ENCODE measurements around the gene IP6K2. TPM values are rescaled to one million over a fixed set of nuclear protein-coding genes. Genes with fewer than 3 reads are reported as not detected.

Gene IP6K2
- total RNA-seq, 5 donors from 2014 or later (not counting 1 experiment from before 2014, with no cell fraction given): 69.0 to 95.7 (median 77.6) TPM

GRCh38 chr3:48656061-48656840 lies 60.8 kb downstream of the IP6K2 start:
- POLR2A ChIA-PET: no interaction called here

GRCh38 chr3:48655606-48656005 lies 61.4 kb downstream of the IP6K2 start:
- ATAC-seq (replicated peaks in 1 of 4): peak; percentile 31 to 48 (median 40)
- 14% methylated on average over 15 of the region's 30 CpGs for WGBS (ENCODE audit: insufficient coverage)
- no peaks in the 10 kb centered on the region for H3K36me3 ChIP-seq (ENCODE audit: control insufficient read depth in 2 of 2, extremely low read depth in 1 of 2, insufficient read depth in 1 of 2, low read length in 1 of 2)
- Mint-ChIP-seq H3K27me3 (peaks cover 9 to 16% of the 10 kb centered on the region in 2 donors), H3K9me3 (no peaks in the 10 kb centered on the region), H3K36me3 (no peaks in the 10 kb centered on the region), H3K27ac (peak overlapping the region; percentile 66 to 84), H3K4me3 (peak overlapping the region; percentile 68 to 79 (median 72)), H3K4me1 (peaks cover 0 to 17% (median 11%) of the 10 kb centered on the region in 3 donors)
- POLR2A ChIA-PET: interaction anchor here in 1 of 2 donors (0.5 kb wide), 1 partner anchor 280 kb away, joined by 4 read pairs; no protein-coding TSS in a partner anchor
- peak overlapping the region; percentile 74 for H3K27ac ChIP-seq (ENCODE audit: low read length)
- H3K9me3 ChIP-seq: no peaks in the 10 kb centered on the region
- peaks cover 2 to 25% of the 10 kb centered on the region in 2 experiments for H3K27me3 ChIP-seq (replicated peaks in 1 of 2; ENCODE audit: control insufficient read depth in 2 of 2, extremely low read depth in 1 of 2, insufficient read depth in 2 of 2, low read length in 1 of 2)
- H3K4me1 ChIP-seq (ENCODE audit: control insufficient read depth in 1 of 2, extremely low read depth in 1 of 2, insufficient read depth in 2 of 2, low read length in 2 of 2): peaks cover 0 to 26% of the 10 kb centered on the region in 2 experiments
- CTCF ChIA-PET: no interaction called here
- H3K4me3 ChIP-seq (ENCODE audit: control insufficient read depth in 1 of 2, extremely low read depth in 1 of 2, low read length in 1 of 2): peak overlapping the region; percentile 27 to 52
- peak in 33 of 35 experiments; percentile 12 to 69 (median 46) for DNase-seq

More at GRCh38 chr3:48656061-48656840, 60.8 kb downstream of the IP6K2 start:
- Mint-ChIP-seq H3K27me3 (peaks cover 9 to 16% of the 10 kb centered on the region in 2 donors), H3K36me3 (no peaks in the 10 kb centered on the region), H3K27ac (peak overlapping the region in 1 of 2 donors; percentile 55), H3K9me3 (no peaks in the 10 kb centered on the region), H3K4me3 (peak overlapping the region; percentile 68 to 79 (median 72)), H3K4me1 (peaks cover 0 to 20% (median 11%) of the 10 kb centered on the region in 3 donors)
- ATAC-seq (replicated peaks in 1 of 4) (peak; percentile 80 to 90 (median 86)), DNase-seq (peak; percentile 70 to 93 (median 81))
- Histone ChIP-seq H3K27ac (ENCODE audit: low read length) (peak overlapping the region; percentile 74), H3K36me3 (ENCODE audit: control insufficient read depth in 2 of 2, extremely low read depth in 1 of 2, insufficient read depth in 1 of 2, low read length in 1 of 2) (no peaks in the 10 kb centered on the region), H3K9me3 (no peaks in the 10 kb centered on the region), H3K4me1 (ENCODE audit: control insufficient read depth in 1 of 2, extremely low read depth in 1 of 2, insufficient read depth in 2 of 2, low read length in 2 of 2) (peaks cover 0 to 31% of the 10 kb centered on the region in 2 experiments), H3K4me3 (ENCODE audit: control insufficient read depth in 1 of 2, extremely low read depth in 1 of 2, low read length in 1 of 2) (peak overlapping the region; percentile 46 to 52), H3K27me3 (replicated peaks in 1 of 2; ENCODE audit: control insufficient read depth in 2 of 2, extremely low read depth in 1 of 2, insufficient read depth in 2 of 2, low read length in 1 of 2) (peaks cover 2 to 31% of the 10 kb centered on the region in 2 experiments)
- CTCF ChIA-PET: interaction anchor here in 1 of 2 donors (0.6 kb wide), 1 partner anchor 497 kb away, joined by 3 read pairs; no protein-coding TSS in a partner anchor
- 7% methylated on average over 94 of the region's 94 CpGs for WGBS (ENCODE audit: insufficient coverage)

GRCh38 chr3:48655063-48655462 lies 62.0 kb downstream of the IP6K2 start:
- Mint-ChIP-seq H3K27ac (peak overlapping the region; percentile 66 to 84), H3K27me3 (peaks cover 7 to 13% of the 10 kb centered on the region in 2 donors), H3K4me1 (peaks cover 0 to 17% (median 11%) of the 10 kb centered on the region in 3 donors), H3K9me3 (no peaks in the 10 kb centered on the region), H3K4me3 (peak overlapping the region; percentile 68 to 79 (median 72)), H3K36me3 (no peaks in the 10 kb centered on the region)
- H3K36me3 ChIP-seq (ENCODE audit: control insufficient read depth in 2 of 2, extremely low read depth in 1 of 2, insufficient read depth in 1 of 2, low read length in 1 of 2): no peaks in the 10 kb centered on the region
- peak overlapping the region; percentile 74 for H3K27ac ChIP-seq (ENCODE audit: low read length)
- CTCF ChIA-PET: no interaction called here
- POLR2A ChIA-PET: interaction anchor here in 1 of 2 donors (0.5 kb wide), 1 partner anchor 281 kb away, joined by 4 read pairs; no protein-coding TSS in a partner anchor
- DNase-seq: no peak
- peaks cover 0 to 26% of the 10 kb centered on the region in 2 experiments for H3K4me1 ChIP-seq (ENCODE audit: control insufficient read depth in 1 of 2, extremely low read depth in 1 of 2, insufficient read depth in 2 of 2, low read length in 2 of 2)
- H3K9me3 ChIP-seq: no peaks in the 10 kb centered on the region
- 98% methylated on average over 6 of the region's 12 CpGs for WGBS (ENCODE audit: insufficient coverage)
- peak overlapping the region in 1 of 2 donors; percentile 27 for H3K4me3 ChIP-seq (ENCODE audit: control insufficient read depth in 1 of 2, extremely low read depth in 1 of 2, low read length in 1 of 2)
- H3K27me3 ChIP-seq (replicated peaks in 1 of 2; ENCODE audit: control insufficient read depth in 2 of 2, extremely low read depth in 1 of 2, insufficient read depth in 2 of 2, low read length in 1 of 2): peaks cover 2 to 20% of the 10 kb centered on the region in 2 experiments
- ATAC-seq (replicated peaks in 1 of 4): no peak

GRCh38 chr3:48652923-48653715 lies 63.9 kb downstream of the IP6K2 start:
- Mint-ChIP-seq H3K36me3 (no peaks in the 10 kb centered on the region), H3K9me3 (no peaks in the 10 kb centered on the region), H3K4me3 (no peak overlapping the region), H3K27me3 (no peaks in the 10 kb centered on the region), H3K4me1 (peaks cover 0 to 17% (median 11%) of the 10 kb centered on the region in 3 donors), H3K27ac (no peak overlapping the region)
- CTCF ChIA-PET: no interaction called here
- Histone ChIP-seq H3K4me3 (ENCODE audit: control insufficient read depth in 1 of 2, extremely low read depth in 1 of 2, low read length in 1 of 2) (no peak overlapping the region), H3K36me3 (ENCODE audit: control insufficient read depth in 2 of 2, extremely low read depth in 1 of 2, insufficient read depth in 1 of 2, low read length in 1 of 2) (no peaks in the 10 kb centered on the region), H3K4me1 (ENCODE audit: control insufficient read depth in 1 of 2, extremely low read depth in 1 of 2, insufficient read depth in 2 of 2, low read length in 2 of 2) (peaks cover 0 to 26% of the 10 kb centered on the region in 2 experiments), H3K27me3 (replicated peaks in 1 of 2; ENCODE audit: control insufficient read depth in 2 of 2, extremely low read depth in 1 of 2, insufficient read depth in 2 of 2, low read length in 1 of 2) (peaks cover 0 to 7% of the 10 kb centered on the region in 2 experiments), H3K9me3 (no peaks in the 10 kb centered on the region), H3K27ac (ENCODE audit: low read length) (no peak overlapping the region)
- POLR2A ChIA-PET: no interaction called here
- no peak for ATAC-seq (replicated peaks in 1 of 4)
- 91% methylated on average over 15 of the region's 15 CpGs for WGBS (ENCODE audit: insufficient coverage)
- no peak for DNase-seq

GRCh38 chr3:48651771-48652170 lies 65.2 kb downstream of the IP6K2 start:
- POLR2A ChIA-PET: no interaction called here
- Histone ChIP-seq H3K27me3 (replicated peaks in 1 of 2; ENCODE audit: control insufficient read depth in 2 of 2, extremely low read depth in 1 of 2, insufficient read depth in 2 of 2, low read length in 1 of 2) (no peaks in the 10 kb centered on the region), H3K36me3 (ENCODE audit: control insufficient read depth in 2 of 2, extremely low read depth in 1 of 2, insufficient read depth in 1 of 2, low read length in 1 of 2) (no peaks in the 10 kb centered on the region), H3K27ac (ENCODE audit: low read length) (no peak overlapping the region), H3K4me1 (ENCODE audit: control insufficient read depth in 1 of 2, extremely low read depth in 1 of 2, insufficient read depth in 2 of 2, low read length in 2 of 2) (peaks cover 0 to 16% of the 10 kb centered on the region in 2 experiments), H3K9me3 (no peaks in the 10 kb centered on the region), H3K4me3 (ENCODE audit: control insufficient read depth in 1 of 2, extremely low read depth in 1 of 2, low read length in 1 of 2) (no peak overlapping the region)
- H3K4me3 Mint-ChIP-seq: no peak overlapping the region
- H3K36me3 Mint-ChIP-seq: no peaks in the 10 kb centered on the region
- no peaks in the 10 kb centered on the region for H3K9me3 Mint-ChIP-seq
- no peak overlapping the region for H3K27ac Mint-ChIP-seq
- ATAC-seq (replicated peaks in 1 of 4): no peak
- DNase-seq: no peak
- WGBS (ENCODE audit: insufficient coverage): 93% methylated on average over 11 of the region's 11 CpGs
- H3K4me1 Mint-ChIP-seq: peaks cover 0 to 9% (median 6%) of the 10 kb centered on the region in 3 donors
- CTCF ChIA-PET: no interaction called here
- no peaks in the 10 kb centered on the region for H3K27me3 Mint-ChIP-seq

- Mint-ChIP-seq H3K36me3 (no peaks in the 10 kb centered on the region), H3K4me1 (peaks cover 0 to 7% (median 3%) of the 10 kb centered on the region in 3 donors), H3K27ac (no peak overlapping the region), H3K27me3 (no peaks in the 10 kb centered on the region), H3K4me3 (no peak overlapping the region), H3K9me3 (no peaks in the 10 kb centered on the region)
- WGBS (ENCODE audit: insufficient coverage): 88% methylated on average over 12 of the region's 12 CpGs
- peaks cover 0 to 2% of the 10 kb centered on the region in 2 experiments for H3K27me3 ChIP-seq (replicated peaks in 1 of 2; ENCODE audit: control insufficient read depth in 2 of 2, extremely low read depth in 1 of 2, insufficient read depth in 2 of 2, low read length in 1 of 2)
- H3K9me3 ChIP-seq: no peaks in the 10 kb centered on the region
- CTCF ChIA-PET: no interaction called here
- DNase-seq (no peak), ATAC-seq (replicated peaks in 1 of 4) (no peak)
- peaks cover 0 to 9% of the 10 kb centered on the region in 2 experiments for H3K4me1 ChIP-seq (ENCODE audit: control insufficient read depth in 1 of 2, extremely low read depth in 1 of 2, insufficient read depth in 2 of 2, low read length in 2 of 2)
- POLR2A ChIA-PET: no interaction called here
- no peak overlapping the region for H3K4me3 ChIP-seq (ENCODE audit: control insufficient read depth in 1 of 2, extremely low read depth in 1 of 2, low read length in 1 of 2)
- H3K36me3 ChIP-seq (ENCODE audit: control insufficient read depth in 2 of 2, extremely low read depth in 1 of 2, insufficient read depth in 1 of 2, low read length in 1 of 2): no peaks in the 10 kb centered on the region
- H3K27ac ChIP-seq (ENCODE audit: low read length): no peak overlapping the region
Observed at GRCh38 chr3:48650723-48651122, 66.3 kb downstream of the IP6K2 start.
